Bone marrow (tissue), 2 donors: ENCODE data around the gene DDO.

Experiments used
- DNase-seq, 2 donors: peaks; one replicate each; lab custom pipeline; 2025; lab: John Stamatoyannopoulos, UW

Gene DDO

GRCh38 chr6:110419028-110419739 lies 3.8 kb upstream of the DDO start:
- DNase-seq, result no peak

DNA sequence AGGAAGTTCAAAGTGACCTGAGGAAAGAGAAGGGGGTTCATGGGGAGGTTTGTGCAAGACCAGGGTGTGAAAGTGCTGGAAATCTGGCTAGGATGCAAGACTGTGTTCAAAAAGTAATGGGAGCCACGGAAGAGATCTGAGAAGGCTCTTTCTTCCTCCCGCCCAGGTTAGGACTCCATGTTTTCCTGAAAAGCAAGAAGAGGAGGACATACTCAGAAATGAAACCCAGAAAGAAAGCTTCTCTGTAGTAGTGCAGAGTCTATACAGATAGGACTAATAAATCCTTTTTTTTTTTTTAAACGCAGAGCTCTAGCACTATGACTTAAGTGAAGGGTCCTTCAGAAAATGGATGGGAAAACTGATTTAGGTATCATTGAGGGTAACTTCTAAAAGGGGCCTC lies 3.2 kb upstream of the DDO start:
- no peak for DNase-seq

DNA sequence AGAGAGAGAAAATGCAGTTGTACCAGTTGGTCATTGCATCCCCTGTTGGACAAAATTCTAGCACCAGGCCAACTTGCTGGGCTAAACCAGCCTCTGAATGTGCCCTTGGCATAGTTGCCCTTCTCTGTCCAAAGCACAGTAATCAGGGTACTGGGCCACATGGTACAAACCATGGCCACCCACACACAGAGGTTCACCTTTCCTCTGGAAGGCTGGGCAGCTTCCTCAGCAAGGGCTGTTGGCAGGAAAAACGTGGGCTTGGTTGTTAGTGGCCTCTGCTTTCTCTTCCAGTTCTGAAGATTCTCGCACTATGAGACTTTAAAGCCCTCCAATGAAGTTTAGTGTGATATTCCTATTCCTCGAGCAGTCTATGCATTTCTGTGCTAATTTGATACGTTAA lies 706 bp downstream of the DDO start:
- no peak for DNase-seq

- no peak for DNase-seq
These were observed 3.0 kb downstream of the DDO start for GRCh38 chr6:110412360-110412759.

GRCh38 chr6:110410511-110410910 lies 4.9 kb downstream of the DDO start:
- no peak for DNase-seq

DNA sequence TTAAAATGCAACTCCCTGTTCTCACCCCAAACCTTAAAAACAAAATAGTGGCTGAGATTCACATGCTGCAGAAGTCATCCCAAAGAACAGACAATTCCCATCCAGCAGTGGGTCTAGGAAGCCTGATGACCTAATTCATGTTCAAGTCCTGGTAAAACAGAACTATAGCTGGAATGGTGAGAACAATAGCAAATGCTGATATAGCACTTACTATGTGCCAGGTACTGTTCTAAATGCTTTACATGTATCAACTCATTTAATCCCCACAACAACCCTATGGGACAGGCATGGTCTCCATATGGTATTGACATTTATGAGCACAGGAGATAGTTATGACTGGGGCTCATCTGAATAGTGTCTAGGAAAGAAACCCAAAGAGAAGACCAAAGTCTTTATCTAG lies 5.6 kb downstream of the DDO start:
- no peak for DNase-seq

- DNase-seq, result no peak
These were observed 6.5 kb downstream of the DDO start for GRCh38 chr6:110408901-110409300.

GRCh38 chr6:110404607-110405006 lies 10.8 kb downstream of the DDO start:
- DNase-seq, result no peak

DNA sequence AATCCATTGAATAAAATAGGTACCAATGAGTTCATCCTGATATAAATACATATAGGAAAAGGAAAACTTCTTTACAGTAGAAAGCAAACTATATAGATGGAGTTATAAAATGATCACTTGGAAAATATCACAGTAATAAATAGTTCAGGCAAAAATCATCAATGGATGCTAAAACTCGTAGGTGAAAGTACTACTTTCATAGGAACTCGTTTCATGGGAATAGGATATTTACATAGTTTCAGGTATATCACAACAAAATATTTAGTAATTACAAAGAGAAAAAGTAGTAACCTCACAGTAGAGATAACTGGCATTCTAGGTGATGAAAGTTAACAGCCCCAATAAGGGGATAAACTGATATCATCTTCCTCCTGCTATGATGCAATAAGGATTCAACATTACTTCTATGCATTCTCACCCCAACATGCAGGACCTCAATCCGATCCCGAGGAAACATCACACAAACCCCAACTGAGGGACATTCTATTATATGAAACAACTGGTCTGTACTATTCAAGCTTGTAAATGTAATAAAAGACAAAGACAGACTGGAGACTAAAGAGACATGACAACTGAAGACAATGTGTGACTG lies 13.7 kb downstream of the DDO start:
- DNase-seq, result no peak

DNA sequence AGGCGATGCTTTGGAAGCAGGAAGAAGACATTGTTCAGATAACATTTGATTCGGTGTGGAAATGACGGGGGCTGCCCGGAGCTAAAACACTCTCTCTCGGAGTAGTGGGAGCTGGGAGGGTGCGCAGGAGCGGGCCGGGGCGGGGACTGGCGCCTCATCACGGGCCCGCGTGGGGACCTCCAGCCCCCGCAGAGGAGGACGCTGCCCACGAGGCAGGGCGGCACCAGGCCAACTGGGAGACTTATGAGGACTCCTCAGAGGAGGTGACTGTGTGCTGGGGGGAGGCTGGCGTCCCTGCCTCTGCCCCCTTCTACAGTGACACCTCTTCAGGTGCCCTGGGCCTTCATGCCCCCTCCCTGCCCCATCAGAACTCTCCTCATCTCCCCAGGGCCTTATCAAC lies 15.2 kb downstream of the DDO start:
- no peak for DNase-seq

DNA sequence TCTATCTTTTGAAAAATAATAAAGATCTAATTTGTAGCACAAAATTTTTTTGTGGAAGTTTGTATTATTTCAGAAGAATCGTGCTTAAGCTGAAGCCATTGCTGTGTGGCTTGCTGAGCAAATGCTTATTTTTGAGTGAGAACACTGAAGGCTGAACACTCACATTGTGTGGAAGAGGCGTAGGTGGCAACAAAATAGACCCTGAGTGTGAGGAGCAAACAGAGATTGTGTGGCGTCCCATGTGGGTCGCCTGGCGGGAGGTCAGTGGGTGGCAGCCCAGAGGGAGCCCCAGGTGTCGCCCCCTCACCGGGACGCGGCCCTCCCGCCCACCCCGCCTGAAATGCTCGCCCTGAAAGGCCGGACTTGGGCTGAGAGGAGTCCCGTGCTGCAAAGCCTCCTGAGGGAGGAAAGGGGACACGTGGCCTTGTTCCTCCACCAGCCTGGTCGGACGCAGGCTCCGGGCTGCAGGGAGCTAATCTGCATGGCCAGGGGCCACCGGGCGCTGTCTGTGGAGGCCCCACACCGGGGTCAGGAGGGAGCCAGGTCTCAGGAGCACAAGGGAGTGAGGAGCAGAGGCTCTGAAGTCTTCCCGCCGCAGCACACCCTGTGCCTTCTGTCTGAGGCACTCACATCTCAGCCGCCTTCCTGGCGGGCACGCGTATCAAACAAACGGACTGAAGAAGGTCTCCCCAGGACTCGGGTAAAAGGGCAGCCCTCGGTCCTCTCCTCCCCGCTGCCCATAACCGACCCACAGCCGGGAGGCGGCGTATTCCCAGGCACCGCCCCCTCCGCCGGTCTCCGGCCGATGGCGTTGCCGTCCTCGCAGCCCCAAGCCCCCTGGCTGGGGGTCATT lies 15.9 kb downstream of the DDO start:
- no peak for DNase-seq

- DNase-seq, result peak in 1 of 2 donors; percentile 36
These were observed 16.6 kb downstream of the DDO start for GRCh38 chr6:110398778-110399177.

DNA sequence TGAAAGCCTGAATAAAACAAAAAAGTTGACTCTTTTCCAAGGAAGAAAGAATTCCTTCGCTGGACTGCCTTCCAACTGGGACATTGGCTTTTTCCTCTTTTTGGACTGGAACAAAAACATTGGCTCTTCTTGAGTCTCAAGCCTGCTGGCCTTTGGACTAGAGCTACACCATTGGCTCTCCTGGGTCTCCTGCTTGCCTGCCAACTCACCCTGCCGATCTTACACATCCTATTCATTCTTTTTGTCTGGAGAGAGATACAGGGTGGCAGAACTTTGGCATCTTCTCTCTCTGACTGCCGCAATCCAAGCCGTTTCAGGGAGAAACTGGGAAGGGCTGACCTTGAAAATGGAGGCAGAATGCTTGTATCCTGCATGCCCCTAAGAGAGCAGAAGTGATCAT lies 20.2 kb downstream of the DDO start:
- no peak for DNase-seq

GRCh38 chr6:110394409-110394808 lies 21.0 kb downstream of the DDO start:
- DNase-seq, result no peak

GRCh38 chr6:110392727-110393126 lies 22.6 kb downstream of the DDO start:
- no peak for DNase-seq

GRCh38 chr6:110390404-110390803 lies 25.0 kb downstream of the DDO start:
- no peak for DNase-seq

- DNase-seq, result peak in 1 of 2 donors; percentile 13
These were observed 25.5 kb downstream of the DDO start for GRCh38 chr6:110389689-110390382.

GRCh38 chr6:110387986-110388385 lies 27.4 kb downstream of the DDO start:
- no peak for DNase-seq

DNA sequence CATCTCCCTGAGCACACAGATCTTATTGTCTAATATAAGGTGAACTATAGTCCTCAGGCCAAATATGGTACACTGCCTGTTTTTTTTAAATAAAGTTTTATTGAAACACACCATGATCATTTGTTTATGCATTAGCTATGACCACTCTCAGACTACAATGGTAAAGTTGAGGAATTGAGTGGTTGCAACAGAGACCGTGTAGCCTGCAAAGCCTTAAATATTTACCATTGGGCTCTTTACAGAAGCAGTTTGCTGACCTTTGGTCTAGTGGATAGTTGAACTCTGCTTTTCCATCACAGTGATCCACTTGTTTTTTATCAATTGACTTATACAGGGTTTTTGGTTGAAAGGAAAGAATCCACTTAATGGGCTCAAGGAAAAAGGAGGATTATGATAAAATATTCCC lies 29.9 kb downstream of the DDO start:
- DNase-seq, result no peak

DNA sequence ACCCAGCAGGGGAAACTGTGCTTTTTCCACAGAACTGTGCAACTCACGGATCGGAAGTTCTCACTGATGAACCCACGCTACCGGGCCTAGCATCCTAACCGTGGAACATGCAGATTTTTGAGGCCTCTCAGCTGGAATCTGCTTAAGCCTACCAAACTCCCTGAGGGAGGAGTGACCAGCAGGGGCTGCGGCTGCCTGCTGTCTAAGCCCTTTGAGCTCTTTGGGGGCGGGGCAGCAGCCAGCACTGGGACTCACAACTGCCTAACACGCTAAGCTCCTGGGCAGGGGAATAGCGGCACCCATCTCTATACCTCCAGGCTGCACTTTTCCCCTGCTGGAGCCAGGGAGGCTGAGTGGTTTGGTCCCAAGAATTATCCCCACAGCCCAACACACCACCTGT lies 36.8 kb downstream of the DDO start:
- no peak for DNase-seq

GRCh38 chr6:110369066-110369465 lies 46.3 kb downstream of the DDO start:
- no peak for DNase-seq

GRCh38 chr6:110368284-110368683 lies 47.1 kb downstream of the DDO start:
- DNase-seq, result no peak

DNA sequence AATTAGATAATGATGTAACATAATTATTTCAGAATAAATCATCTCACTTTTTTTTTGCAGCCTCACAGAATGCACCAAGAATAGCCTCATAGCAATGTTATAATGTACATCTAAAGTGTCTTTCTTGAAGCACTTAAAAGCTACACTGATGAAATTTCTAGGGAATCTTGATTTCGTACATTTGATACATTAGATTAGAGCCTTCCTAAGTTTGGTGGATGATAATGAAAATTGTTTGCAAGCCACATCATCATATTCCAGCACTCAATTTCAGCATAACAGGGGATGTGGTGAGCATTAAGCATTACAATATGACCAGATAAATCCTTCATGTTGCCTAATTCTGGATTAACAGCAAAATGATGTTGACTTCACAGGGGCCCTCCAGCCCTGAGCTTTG lies 47.5 kb downstream of the DDO start:
- DNase-seq, result no peak
